KMS-11 (cell line): ENCODE results near the gene CUEDC1.

Experiments used
- H2AFZ ChIP-seq: fragments of 200-600 bp; sonication (generic); 2 replicates; pipeline ENCODE4 v1.6.1; 2016; ENCODE audit warnings: antibody characterized with exemption, mixed run types, low read depth
- H3K27ac ChIP-seq: fragments of 200-600 bp; sonication (generic); 2 replicates; pipeline ENCODE4 v1.6.1; 2016; ENCODE audit warnings: mild to moderate bottlenecking, mixed run types
- H3K27me3 ChIP-seq: fragments of 200-600 bp; sonication (generic); 2 replicates; pipeline ENCODE4 v1.6.1; 2017; ENCODE audit warnings: mild to moderate bottlenecking, low read depth, mixed run types, moderate library complexity; ENCODE audit not compliant: insufficient read depth
- H3K36me3 ChIP-seq: fragments of 200-600 bp; sonication (generic); 2 replicates; pipeline ENCODE4 v1.6.1; 2017; ENCODE audit warnings: mild to moderate bottlenecking, mixed run types; ENCODE audit not compliant: insufficient read depth
- H3K4me1 ChIP-seq: fragments of 200-600 bp; sonication (generic); 2 replicates; pipeline ENCODE4 v1.6.1; 2016; ENCODE audit warnings: mild to moderate bottlenecking, low read depth, mixed run types; ENCODE audit not compliant: poor library complexity, severe bottlenecking
- H3K4me2 ChIP-seq: fragments of 200-600 bp; sonication (generic); 2 replicates; pipeline ENCODE4 v1.7.0; 2016; ENCODE audit warnings: mild to moderate bottlenecking, mixed run types
- H3K4me3 ChIP-seq: fragments of 200-600 bp; sonication (generic); IDR thresholded peaks from 2 replicates; pipeline ENCODE4 v1.6.1; 2017; ENCODE audit warnings: low read depth, low read length, mixed read lengths; ENCODE audit not compliant: insufficient read depth
- H3K79me2 ChIP-seq: fragments of 200-600 bp; sonication (generic); 2 replicates; pipeline ENCODE4 v1.6.1; 2016; ENCODE audit warnings: low read depth, mixed run types; ENCODE audit not compliant: insufficient read depth
- H3K9ac ChIP-seq: fragments of 200-600 bp; sonication (generic); 2 replicates; pipeline ENCODE4 v1.6.1; 2016; ENCODE audit warnings: mild to moderate bottlenecking, mixed run types
- H4K20me1 ChIP-seq: fragments of 200-600 bp; sonication (generic); 2 replicates; pipeline ENCODE4 v1.6.1; 2016; ENCODE audit warnings: mild to moderate bottlenecking, mixed run types; ENCODE audit not compliant: insufficient read depth
- TF ChIP-seq, protein P1 (sequence below): fragments of 200-600 bp; sonication (generic); conservative IDR thresholded peaks from 2 replicates; pipeline ENCODE4 v1.6.1; 2017; ENCODE audit warnings: low read depth, mild to moderate bottlenecking, antibody characterized with exemption, low read length, moderate library complexity, mixed read lengths

The CUEDC1 gene

DNA sequence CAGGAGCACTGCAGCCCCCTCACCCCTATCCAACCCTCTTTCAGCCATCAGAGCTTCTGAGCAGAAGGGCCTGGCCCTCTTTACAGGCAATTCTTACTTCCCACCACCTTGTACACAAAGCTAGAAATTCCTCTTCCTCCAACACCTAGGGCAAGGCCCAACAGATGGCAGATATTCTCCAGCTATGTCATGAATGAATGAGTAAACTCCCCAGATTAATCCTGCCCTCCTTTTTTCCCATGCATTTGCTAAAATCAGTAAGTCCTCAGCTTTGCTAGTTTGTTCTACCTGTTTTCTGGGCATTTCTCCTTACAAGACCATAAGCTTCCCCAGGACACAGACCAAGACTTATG lies 85.0 kb downstream of the CUEDC1 start:
- no peak overlapping the region for H3K4me2 ChIP-seq
- H2AFZ ChIP-seq = no peak overlapping the region
- no peak overlapping the region for H3K4me3 ChIP-seq
- H3K9ac ChIP-seq = no peak overlapping the region
- peaks cover 23% of the 10 kb centered on the region for H3K4me1 ChIP-seq
- H3K79me2 ChIP-seq = no peaks in the 10 kb centered on the region
- H3K36me3 ChIP-seq = no peaks in the 10 kb centered on the region
- H3K27me3 ChIP-seq = no peaks in the 10 kb centered on the region
- TF ChIP-seq, protein P1, sequence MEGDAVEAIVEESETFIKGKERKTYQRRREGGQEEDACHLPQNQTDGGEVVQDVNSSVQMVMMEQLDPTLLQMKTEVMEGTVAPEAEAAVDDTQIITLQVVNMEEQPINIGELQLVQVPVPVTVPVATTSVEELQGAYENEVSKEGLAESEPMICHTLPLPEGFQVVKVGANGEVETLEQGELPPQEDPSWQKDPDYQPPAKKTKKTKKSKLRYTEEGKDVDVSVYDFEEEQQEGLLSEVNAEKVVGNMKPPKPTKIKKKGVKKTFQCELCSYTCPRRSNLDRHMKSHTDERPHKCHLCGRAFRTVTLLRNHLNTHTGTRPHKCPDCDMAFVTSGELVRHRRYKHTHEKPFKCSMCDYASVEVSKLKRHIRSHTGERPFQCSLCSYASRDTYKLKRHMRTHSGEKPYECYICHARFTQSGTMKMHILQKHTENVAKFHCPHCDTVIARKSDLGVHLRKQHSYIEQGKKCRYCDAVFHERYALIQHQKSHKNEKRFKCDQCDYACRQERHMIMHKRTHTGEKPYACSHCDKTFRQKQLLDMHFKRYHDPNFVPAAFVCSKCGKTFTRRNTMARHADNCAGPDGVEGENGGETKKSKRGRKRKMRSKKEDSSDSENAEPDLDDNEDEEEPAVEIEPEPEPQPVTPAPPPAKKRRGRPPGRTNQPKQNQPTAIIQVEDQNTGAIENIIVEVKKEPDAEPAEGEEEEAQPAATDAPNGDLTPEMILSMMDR = no peak
- H4K20me1 ChIP-seq = no peaks in the 10 kb centered on the region
- H3K27ac ChIP-seq = no peak overlapping the region

DNA sequence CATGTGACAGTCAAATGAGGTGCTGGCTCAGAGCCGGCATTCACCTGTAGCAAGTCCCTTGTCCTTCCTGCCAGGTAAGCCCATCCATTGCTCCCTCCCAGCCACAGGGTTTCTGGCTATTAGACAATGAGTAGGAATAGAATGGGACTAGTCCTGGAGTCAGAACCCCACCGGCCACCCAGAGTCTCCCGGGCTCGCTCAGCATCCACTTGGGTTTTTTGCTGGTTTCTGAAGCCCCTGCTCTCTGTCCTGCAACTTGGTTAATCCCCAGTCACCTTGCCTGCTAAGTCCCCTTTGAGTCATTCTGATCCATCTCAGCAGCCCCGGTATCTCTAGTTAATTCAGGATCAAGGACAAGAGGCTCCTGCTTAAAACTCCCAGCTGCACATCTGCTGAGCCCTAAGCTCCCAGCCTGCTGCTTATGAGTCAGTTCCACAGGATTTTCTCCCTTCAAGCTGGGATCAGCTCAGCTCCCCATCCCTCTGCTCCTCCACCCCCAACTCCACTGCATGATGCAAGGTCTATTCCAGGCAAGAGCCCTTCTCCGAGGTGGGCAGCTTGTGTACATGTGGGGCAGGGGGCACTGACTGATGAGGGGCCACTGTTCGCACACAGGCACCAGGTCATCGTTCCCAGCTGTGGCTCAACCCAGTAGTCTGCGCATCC lies 85.5 kb downstream of the CUEDC1 start:
- Histone ChIP-seq H3K27ac (no peak overlapping the region), H2AFZ (no peak overlapping the region), H3K4me2 (no peak overlapping the region), H3K36me3 (no peaks in the 10 kb centered on the region), H3K9ac (no peak overlapping the region), H3K27me3 (no peaks in the 10 kb centered on the region), H3K4me1 (peaks cover 18% of the 10 kb centered on the region), H3K4me3 (no peak overlapping the region), H4K20me1 (no peaks in the 10 kb centered on the region), H3K79me2 (no peaks in the 10 kb centered on the region)
- TF ChIP-seq, protein P1 = no peak

DNA sequence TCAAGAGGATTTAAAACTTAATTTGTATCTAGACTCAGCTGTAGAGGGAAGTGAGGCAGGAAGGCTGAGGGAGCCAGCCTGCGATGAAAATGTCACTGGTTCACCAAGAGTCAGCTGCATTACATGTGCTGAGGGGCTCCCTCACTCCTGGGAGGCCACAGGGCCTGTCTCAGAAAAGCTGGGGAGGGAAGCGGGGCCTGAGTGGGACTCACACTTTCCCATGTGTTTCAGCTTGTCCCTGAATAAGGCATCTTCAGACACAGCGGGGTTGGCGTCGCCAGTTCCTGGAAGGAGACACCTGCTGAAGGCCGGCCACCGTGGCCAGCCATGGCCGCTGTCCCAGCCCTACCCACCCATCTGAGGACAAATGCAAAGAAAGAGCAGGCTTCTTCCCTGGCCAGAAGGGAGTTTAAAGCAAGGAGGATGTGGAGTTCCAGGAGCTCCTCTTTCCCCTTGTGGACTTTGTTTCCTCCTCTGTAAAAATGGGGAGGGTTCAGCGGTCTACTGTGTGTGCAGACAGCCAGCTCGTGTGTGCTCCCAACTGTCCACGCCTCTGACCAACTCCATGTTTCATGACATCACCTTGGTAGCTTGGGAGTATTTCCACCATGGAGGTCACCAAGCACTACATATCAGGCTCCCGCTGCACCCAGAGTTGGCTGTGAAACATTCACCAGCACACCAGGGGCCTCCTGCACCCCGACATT lies 86.1 kb downstream of the CUEDC1 start:
- no peaks in the 10 kb centered on the region for H3K27me3 ChIP-seq
- H3K79me2 ChIP-seq = no peaks in the 10 kb centered on the region
- H3K27ac ChIP-seq = no peak overlapping the region
- H4K20me1 ChIP-seq = no peaks in the 10 kb centered on the region
- no peak overlapping the region for H2AFZ ChIP-seq
- H3K9ac ChIP-seq = no peak overlapping the region
- TF ChIP-seq, protein P1 = no peak
- H3K4me3 ChIP-seq = no peak overlapping the region
- H3K36me3 ChIP-seq = no peaks in the 10 kb centered on the region
- no peak overlapping the region for H3K4me2 ChIP-seq
- H3K4me1 ChIP-seq = peaks cover 11% of the 10 kb centered on the region

DNA sequence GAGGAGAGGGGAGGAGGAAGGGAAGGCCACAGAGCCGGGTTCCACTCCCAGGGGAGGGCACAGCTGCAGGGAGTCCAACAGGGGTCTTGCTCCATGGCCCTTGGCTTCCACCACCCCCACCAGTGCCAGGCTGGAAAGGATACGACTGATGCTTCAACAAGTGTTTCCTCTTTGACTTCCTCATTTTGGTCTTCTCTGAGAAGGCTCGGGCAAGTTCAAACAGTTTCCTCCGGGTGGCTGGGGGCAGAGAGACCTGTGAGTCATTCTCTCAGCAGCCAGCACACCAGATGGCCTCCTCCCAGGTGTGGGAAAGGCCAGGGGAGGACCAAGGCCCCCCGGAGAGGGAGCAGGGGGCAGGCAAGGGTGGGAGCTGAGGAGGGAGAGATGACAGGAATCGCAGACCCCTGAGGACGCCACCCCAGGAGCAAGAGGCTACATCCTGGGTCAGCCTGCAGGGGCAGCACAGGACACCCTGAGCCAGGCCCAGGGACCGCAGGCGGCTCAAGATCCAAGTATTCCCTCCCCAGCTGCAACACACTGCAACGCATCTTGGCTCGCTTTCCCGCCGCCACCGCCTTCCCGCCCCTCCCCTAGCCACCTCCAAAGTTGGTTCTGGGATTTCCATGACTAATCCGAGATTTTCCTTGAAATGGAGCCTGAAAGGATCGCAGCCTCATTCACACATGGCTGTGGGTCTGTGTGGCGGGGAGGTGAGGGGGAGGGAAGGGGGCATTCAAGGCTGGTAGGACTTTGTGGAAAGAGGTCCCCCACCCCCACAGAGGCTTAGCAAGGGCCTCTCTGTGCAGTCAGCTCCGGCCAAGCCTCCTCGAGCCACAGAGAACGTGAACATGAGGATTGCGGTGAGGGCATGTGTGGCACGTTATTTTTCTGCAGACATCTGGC lies 87.0 kb downstream of the CUEDC1 start:
- Histone ChIP-seq H3K27ac (no peak overlapping the region), H3K4me3 (no peak overlapping the region), H3K9ac (no peak overlapping the region), H3K27me3 (no peaks in the 10 kb centered on the region), H3K4me2 (no peak overlapping the region), H2AFZ (no peak overlapping the region), H3K36me3 (no peaks in the 10 kb centered on the region), H3K4me1 (peaks cover 3% of the 10 kb centered on the region), H4K20me1 (no peaks in the 10 kb centered on the region), H3K79me2 (no peaks in the 10 kb centered on the region)
- TF ChIP-seq, protein P1 = no peak
